HAP-1 (cell line): Measurements from ENCODE around the gene DOK4.
A peak's percentile ranks its signal among the peaks of the same experiment; 100 is the strongest.

Experiments used
- DNase-seq, 2 experiments: peaks; one replicate each; pipeline ENCODE4 v3.0.0-alpha.2; 2016 to 2020; ENCODE audit warnings: low spot score in 2 of 2
- H3K27me3 ChIP-seq: fragments of 250-450 bp; sonication (Bioruptor Pico); 2 replicates; pipeline ENCODE4 v1.5.1; 2020; ENCODE audit warnings: low read depth, mild to moderate bottlenecking, moderate library complexity
- H3K36me3 ChIP-seq: fragments of 250-450 bp; sonication (Bioruptor Pico); replicated peaks from 2 replicates; pipeline ENCODE4 v1.5.1; 2020; ENCODE audit warnings: mild to moderate bottlenecking
- H3K4me1 ChIP-seq: fragments of 250-450 bp; sonication (Bioruptor Pico); 2 replicates; pipeline ENCODE4 v1.5.1; 2020; ENCODE audit warnings: mild to moderate bottlenecking
- H3K4me3 ChIP-seq: fragments of 250-450 bp; sonication (Bioruptor Pico); 2 replicates; pipeline ENCODE4 v1.5.1; 2020; ENCODE audit warnings: mild to moderate bottlenecking, moderate library complexity
- H3K9me3 ChIP-seq: fragments of 250-450 bp; sonication (Bioruptor Pico); 2 replicates; pipeline ENCODE4 v1.5.1; 2020; ENCODE audit warnings: mild to moderate bottlenecking, moderate library complexity
- in situ Hi-C: fragments of 300-500 bp; cut with MboI; formaldehyde crosslinking; loops from 3 replicates; pipeline ENCODE4 v1.14.3; 2020; ENCODE audit warnings: low sequenced_read_pairs, inconsistent platforms, mixed read lengths

The DOK4 gene

DNA sequence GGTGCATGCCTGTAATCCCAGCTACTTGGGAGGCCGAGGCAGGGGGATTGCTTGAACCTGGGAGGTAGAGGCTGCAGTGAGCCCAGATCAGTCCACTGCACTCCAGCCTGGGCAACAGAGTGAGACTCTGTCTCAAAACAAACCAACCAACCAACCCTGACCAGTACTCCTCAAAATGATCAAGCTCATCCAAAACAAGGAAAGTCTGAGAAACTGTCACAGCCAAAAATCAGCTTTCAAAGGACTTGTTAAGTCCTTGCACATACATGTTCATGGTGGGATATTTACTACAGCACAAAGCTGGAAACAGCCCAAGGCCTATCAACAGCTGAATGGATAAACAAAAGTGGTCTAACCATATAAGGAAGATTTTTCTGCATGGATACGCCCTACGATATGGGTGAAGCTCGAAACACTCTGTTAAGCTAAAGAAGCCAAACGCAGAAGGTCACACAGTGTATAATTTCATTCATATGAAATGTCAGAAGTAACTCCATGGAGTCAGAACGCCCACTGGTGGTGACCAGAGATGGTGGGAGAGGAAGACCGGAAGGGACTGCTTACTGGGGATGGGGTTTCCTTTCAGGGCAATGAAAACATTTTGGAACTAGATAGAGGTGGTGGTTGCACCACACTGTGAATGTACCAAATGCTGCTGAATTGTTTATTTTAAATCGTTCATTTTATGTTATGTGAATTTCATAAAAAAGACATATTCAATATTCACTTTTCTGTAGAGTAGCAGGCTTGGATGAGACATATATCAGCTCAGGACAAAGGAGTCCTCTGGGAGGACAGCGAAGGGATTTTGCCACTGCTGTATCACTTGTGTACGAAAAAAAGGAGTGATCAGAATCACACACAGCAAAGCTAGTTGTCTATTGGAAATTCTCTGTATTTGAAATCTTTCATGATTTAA lies 64.0 kb downstream of the DOK4 start:
- Histone ChIP-seq H3K4me3 (no peak overlapping the region), H3K9me3 (no peaks in the 10 kb centered on the region), H3K27me3 (no peaks in the 10 kb centered on the region), H3K36me3 (peaks cover 2% of the 10 kb centered on the region; the same call in 1 of the 2 replicates), H3K4me1 (peaks cover 2% of the 10 kb centered on the region)
- in situ Hi-C loops: no loop called here
- peak; percentile 59 to 77 for DNase-seq
